ENCODE measurements around the gene CD320.
A peak's percentile ranks its signal among the peaks of the same experiment; 100 is the strongest.

CD320 gene

DNA sequence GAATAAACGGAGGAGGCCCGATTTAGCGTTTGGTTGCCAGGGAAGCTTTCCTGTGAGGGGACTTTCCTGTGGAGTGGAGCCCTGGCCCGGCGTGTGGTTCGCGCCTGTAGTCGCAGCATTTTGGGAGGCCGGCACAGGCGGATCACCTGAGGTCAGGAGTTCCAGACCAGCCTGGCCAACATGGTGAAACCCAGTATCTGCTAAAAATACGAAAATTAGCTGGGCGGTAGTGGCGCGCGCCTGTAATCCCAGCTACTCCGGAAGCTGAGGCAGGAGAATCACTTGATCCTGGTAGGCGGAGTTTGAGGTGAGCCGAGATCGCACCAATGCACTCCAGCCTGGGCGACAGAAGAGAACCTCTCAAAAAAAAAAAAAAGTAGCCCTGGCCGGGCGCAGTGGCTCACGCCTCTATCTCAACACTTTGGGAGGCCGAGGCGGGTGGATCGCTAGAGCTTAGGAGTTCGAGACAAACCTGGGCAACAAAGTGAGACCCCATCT, 28.0 kb upstream of the CD320 start:
- DNase-seq (ENCODE audit: low read depth, low spot score) = no peak
- in situ Hi-C loops (cut with HindIII; ENCODE audit: low sequenced_read_pairs) = no loop called here
- no peak overlapping the region for H3K4me3 ChIP-seq (ENCODE audit: low read depth, low read length)
- TF ChIP-seq, protein P1, sequence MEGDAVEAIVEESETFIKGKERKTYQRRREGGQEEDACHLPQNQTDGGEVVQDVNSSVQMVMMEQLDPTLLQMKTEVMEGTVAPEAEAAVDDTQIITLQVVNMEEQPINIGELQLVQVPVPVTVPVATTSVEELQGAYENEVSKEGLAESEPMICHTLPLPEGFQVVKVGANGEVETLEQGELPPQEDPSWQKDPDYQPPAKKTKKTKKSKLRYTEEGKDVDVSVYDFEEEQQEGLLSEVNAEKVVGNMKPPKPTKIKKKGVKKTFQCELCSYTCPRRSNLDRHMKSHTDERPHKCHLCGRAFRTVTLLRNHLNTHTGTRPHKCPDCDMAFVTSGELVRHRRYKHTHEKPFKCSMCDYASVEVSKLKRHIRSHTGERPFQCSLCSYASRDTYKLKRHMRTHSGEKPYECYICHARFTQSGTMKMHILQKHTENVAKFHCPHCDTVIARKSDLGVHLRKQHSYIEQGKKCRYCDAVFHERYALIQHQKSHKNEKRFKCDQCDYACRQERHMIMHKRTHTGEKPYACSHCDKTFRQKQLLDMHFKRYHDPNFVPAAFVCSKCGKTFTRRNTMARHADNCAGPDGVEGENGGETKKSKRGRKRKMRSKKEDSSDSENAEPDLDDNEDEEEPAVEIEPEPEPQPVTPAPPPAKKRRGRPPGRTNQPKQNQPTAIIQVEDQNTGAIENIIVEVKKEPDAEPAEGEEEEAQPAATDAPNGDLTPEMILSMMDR (IDR thresholded peaks at IDR 0.05; ENCODE audit: low read depth, low read length) = no peak

- H3K4me3 ChIP-seq (ENCODE audit: low read depth, low read length) = no peak overlapping the region
- TF ChIP-seq, protein P1 (IDR thresholded peaks at IDR 0.05; ENCODE audit: low read depth, low read length) = no peak
- no peak for DNase-seq (ENCODE audit: low read depth, low spot score)
- in situ Hi-C loops (cut with HindIII; ENCODE audit: low sequenced_read_pairs) = no loop called here
Observed at GRCh38 chr19:8335343-8336071, 27.3 kb upstream of the CD320 start.

GRCh38 chr19:8334458-8335342, 26.5 kb upstream of the CD320 start:
- in situ Hi-C loops (cut with HindIII; ENCODE audit: low sequenced_read_pairs) = no loop called here
- peak; percentile 51 for DNase-seq (ENCODE audit: low read depth, low spot score)
- TF ChIP-seq, protein P1 (IDR thresholded peaks at IDR 0.05; ENCODE audit: low read depth, low read length) = no peak
- H3K4me3 ChIP-seq (ENCODE audit: low read depth, low read length) = no peak overlapping the region

DNA sequence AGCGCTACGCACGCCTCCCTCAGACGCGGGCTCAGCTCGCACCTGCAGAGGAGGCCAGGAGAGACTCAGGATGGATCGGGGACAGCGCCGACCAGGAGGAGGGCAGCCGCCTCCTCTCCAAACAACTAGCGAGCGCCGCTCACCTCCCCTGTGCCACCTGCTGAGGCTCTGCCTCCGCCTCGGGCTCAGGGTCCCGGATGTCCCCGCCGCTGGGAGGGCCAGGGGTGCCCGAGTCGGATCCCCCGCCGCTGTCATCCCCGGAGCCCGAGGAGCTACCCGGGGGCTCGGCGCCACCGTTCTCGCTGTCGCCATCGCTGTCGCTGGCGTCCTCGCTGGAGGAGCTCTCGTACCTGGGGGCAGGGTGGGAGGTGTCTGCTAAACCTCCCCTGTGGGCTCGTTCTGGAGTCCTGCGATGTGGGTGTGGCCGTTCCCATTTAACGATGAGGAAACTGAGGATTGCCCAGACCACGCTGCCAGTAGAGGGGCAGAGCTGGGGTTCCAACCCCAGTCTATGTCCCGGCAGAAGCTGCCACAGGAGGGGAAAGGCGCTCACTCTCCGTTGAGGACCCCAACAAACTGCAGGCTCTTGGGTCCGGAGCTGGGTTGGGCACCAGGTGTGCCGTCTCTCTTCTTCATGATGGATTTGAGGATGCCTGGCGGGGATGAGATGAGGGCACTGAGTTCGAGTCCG, 25.8 kb upstream of the CD320 start:
- in situ Hi-C loops (cut with HindIII; ENCODE audit: low sequenced_read_pairs) = no loop called here
- no peak for DNase-seq (ENCODE audit: low read depth, low spot score)
- TF ChIP-seq, protein P1 (IDR thresholded peaks at IDR 0.05; ENCODE audit: low read depth, low read length) = no peak
- H3K4me3 ChIP-seq (ENCODE audit: low read depth, low read length) = no peak overlapping the region

GRCh38 chr19:8332976-8333766, 25.0 kb upstream of the CD320 start:
- DNase-seq (ENCODE audit: low read depth, low spot score) = no peak
- TF ChIP-seq, protein P1 (IDR thresholded peaks at IDR 0.05; ENCODE audit: low read depth, low read length) = no peak
- no peak overlapping the region for H3K4me3 ChIP-seq (ENCODE audit: low read depth, low read length)
- in situ Hi-C loops (cut with HindIII; ENCODE audit: low sequenced_read_pairs) = no loop called here
